Measurements from ENCODE around the gene ISLR2.

The ISLR2 gene

DNA sequence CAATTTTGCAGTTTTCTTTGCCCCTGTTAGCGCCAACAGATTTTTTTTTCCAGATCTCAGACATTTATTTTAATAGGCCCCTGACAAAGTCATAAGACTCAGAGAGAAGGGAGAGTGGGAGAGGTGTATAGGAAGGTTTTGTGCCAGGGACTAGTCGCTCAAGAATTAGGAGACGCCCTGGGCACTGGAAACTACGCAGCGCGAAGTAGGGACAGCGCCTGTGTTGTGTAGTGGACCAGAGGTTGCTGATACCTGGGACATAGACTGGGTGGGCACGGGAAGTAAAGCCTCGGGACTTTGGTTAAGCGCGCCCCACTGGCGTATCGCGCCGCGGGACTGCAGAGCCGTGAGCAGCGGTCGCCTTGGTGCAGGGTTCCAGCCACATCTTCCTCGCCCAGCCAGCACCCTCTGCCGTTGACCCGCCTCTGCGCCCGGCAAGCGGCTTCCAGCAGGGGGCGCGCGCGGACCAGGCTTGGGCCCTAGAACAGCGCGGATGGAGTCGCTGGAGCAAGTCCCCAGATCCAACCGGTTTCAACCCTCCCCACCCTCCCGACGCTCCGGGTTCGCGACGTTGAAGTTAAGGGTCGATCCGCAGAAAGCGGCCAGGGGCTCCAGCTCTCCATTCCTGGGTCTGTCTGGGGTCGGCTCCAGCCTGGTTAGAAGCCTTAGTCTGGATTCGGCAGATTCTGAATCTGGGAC lies 3.0 kb upstream of the ISLR2 start:
- no peak overlapping the region; the same call in 1 of the 2 replicates for H3K27ac ChIP-seq
- TF ChIP-seq, protein P1, sequence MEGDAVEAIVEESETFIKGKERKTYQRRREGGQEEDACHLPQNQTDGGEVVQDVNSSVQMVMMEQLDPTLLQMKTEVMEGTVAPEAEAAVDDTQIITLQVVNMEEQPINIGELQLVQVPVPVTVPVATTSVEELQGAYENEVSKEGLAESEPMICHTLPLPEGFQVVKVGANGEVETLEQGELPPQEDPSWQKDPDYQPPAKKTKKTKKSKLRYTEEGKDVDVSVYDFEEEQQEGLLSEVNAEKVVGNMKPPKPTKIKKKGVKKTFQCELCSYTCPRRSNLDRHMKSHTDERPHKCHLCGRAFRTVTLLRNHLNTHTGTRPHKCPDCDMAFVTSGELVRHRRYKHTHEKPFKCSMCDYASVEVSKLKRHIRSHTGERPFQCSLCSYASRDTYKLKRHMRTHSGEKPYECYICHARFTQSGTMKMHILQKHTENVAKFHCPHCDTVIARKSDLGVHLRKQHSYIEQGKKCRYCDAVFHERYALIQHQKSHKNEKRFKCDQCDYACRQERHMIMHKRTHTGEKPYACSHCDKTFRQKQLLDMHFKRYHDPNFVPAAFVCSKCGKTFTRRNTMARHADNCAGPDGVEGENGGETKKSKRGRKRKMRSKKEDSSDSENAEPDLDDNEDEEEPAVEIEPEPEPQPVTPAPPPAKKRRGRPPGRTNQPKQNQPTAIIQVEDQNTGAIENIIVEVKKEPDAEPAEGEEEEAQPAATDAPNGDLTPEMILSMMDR (conservative IDR thresholded peaks at IDR 0.05), result peak; percentile 99

DNA sequence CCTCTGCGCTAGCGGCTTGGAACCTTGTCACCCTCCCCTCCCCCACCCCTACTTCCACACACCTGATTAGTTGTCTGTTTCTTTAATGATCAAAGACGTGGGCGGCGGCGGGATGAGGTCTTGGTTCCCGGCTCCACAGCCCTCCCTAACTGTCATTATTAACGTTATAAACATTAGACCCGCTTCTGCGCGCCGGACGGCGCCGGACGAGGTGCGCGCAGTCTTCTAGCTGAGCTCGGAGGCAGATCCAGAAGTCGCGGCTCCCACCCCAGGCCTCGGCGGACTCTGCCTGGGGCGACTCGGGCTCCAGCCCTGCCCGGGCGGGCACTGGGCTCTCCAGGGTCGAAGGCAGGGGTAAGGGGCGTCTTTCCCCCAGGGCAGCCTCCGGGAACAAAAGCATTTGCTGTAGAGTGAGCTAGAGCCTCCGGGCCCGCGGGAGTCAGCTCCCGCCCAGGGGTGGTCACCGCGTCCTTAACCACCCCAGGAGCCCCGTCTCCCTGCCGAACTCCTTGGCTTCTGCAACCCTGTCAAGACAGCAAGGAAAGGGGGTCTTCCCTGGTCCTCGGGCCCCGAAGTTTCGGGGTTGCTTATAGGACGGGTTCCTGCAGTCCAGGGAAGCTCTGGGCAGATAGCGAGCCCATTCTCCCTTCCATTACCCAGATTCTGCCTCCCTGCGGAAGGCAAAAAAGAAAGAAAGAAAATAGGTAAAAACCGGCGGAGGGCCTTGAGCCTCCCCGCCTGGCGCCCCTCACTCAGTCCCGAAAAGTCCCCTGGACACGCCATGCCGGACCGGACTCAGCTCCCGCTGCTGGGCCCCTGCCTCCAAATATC lies 2.2 kb upstream of the ISLR2 start:
- TF ChIP-seq, protein P1 (conservative IDR thresholded peaks at IDR 0.05), result no peak

DNA sequence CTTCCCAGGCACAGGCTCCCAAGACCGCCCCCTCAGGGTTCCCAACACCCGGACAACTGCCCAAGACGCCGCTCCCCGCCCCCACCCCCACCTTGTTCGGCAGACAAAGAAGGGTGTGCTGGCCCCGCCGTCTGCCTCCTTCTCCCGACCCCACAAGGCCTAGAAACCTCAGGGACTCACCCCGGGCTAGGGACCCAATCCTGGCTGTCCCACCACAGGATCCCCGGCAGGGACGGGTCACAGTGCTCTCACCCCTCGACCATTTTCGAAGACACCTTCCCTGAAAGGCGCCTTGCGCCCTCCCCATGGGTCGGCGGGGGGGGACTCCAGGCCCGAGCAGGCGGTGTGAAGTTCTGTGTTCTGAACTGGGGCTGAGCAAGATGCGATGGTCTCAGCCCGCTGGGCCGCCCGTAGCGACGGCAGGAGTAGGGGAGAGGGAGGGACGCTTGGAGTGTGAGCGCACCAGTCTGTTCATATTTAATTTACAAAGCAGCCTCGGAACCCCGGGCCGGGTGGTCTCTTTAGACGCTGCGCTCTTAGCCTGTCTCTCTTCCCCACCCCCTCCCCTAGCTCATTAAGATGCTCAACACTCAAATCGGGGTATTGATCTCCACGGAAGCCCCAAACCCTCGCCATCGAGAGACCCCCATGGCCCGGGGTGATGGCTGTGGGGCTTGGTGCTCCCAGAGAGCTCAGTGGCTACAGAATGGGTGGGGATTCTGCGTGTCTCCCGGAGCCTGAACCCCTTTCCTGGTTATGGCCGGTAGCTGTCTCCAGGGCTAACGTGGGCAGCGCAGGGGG lies 1.4 kb upstream of the ISLR2 start:
- TF ChIP-seq, protein P1 (conservative IDR thresholded peaks at IDR 0.05), result no peak
- H3K27ac ChIP-seq, result no peak overlapping the region

More for the DNA sequence above, 2.2 kb upstream of the ISLR2 start:
- peak overlapping the region; percentile 21; the same call in 1 of the 2 replicates for H3K27ac ChIP-seq

DNA sequence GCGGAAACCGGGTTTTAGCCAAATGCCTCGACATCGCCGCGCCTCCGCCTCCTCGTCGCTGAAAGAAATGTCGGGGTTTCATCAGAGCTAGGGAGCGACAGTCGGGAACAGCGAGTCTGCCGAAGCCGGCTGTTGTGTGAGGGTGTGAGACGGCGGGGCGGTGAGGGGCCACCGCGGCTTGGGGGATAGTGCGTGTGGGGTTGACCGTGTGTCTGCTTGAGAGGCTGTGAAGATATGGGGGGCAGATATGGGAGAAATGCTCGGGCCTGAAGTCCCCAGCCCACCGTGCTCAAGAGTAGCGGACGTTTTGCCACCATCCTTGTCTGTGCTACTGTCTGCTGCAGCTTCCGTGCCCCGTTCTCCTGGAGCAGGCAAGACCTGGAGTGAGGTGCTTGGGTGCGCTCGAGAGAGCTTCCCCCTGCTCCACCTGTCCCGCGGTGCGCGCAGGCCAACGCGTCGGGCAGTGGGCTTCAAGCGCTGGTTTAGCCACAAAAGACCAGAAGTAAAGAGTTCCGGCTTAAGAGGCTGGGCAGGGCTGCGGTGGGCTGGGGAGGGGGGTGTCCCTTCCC lies 716 bp upstream of the ISLR2 start:
- no peak overlapping the region for H3K27ac ChIP-seq
- TF ChIP-seq, protein P1 (conservative IDR thresholded peaks at IDR 0.05), result no peak

DNA sequence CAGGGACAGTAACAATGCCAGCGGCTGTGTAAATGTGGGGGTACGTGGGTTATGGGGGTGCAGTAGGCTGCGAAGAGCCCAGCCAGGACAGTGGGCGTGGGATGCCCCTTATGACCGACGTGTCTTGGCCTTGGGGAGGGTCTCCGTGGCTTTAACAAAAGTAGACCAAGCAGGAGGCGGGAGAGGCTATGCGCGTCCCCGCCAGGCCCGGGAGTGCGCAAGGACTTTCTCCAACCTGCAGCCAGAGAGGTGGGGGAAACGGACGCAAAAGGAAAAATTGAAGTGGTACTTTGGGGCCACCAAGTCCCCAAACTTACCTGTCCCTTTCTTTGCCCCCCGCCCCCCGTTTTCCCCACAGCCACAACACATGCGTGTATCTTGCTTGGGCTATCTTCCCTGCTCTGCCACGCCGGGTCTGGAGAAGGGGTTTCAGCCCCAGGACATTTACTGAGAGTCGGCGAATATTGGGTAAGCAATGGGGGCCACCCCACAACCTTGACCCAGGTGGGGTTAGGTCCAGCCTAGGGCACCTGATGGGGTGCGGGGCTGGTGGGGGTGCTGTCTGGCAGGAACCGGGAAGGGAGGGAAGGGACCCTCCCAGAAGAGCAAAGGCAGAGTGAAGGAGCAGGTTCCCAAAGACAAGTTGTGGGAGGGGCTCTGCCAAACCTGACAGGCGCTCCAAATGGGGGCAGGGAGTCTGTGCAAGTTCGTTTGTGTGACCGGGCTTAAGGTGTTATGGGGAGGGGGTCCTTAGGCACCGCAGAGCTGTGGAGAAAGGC lies 652 bp downstream of the ISLR2 start:
- TF ChIP-seq, protein P1 (conservative IDR thresholded peaks at IDR 0.05), result no peak
- no peak overlapping the region for H3K27ac ChIP-seq

DNA sequence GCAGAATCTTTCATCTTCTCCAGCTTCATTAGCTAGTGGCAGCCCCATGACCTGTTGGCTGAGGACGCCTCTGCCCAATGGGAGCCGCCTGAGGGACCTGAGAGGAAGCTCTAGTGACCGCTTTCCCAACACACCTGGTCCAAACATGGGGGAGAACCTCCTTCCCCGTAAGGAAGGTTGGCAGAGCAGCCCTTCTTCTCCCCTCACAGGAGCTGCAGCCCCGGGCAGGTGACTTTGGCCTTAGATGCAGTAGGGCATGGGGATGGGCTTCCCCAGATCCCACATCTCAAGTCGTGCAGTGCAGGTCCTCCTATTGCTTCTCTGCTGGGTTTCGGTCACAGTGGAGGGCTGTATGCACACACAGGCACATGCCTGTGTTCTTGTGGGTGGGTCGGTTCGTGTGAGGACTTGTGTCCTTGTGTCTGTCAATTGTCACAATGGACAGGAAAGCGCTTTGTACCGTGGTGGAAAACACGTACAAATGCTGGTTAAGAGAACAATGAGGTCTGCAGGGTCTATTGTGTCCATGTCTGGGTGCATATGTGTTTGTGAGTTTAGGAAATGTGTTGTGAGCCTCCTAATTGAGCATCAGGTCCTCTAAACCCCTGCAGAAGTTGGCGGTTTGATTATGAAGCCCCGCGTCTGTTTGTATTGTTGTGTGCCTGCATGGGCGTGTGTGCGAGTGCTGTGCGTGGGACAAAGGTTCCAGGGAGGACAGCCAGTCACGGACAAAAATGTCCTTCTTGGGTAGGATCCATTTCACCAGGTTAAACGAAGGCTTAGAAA lies 1.4 kb downstream of the ISLR2 start:
- H3K27ac ChIP-seq, result no peak overlapping the region
- TF ChIP-seq, protein P1 (conservative IDR thresholded peaks at IDR 0.05), result no peak
